ENCODE results near the gene MFN2. TPM values are rescaled to one million over a fixed set of nuclear protein-coding genes. Genes with fewer than 3 reads are reported as not detected.

The MFN2 gene
- total and polyA plus RNA-seq, 2 of the 8 experiments (the other 6 are each of a cell fraction or from before 2014, with no cell fraction given) = 34.0 to 62.5 TPM

- TF ChIP-seq CHD1 (IDR thresholded peaks at IDR 0.05; ENCODE audit: low read depth, low read length) (no peak), HDAC6 (IDR thresholded peaks at IDR 0.05; ENCODE audit: low read depth, low read length) (no peak), SIN3A (conservative IDR thresholded peaks at IDR 0.05 in 1 of 2, IDR thresholded peaks at IDR 0.05 in 1 of 2; ENCODE audit: low read depth in 1 of 2, low read length in 2 of 2) (no peak), BACH1 (IDR thresholded peaks at IDR 0.05; ENCODE audit: low read length) (no peak), CHD7 (IDR thresholded peaks at IDR 0.05; ENCODE audit: insufficient replicate concordance, low read length) (no peak), ASH2L (IDR thresholded peaks at IDR 0.05; ENCODE audit: low read length) (no peak)
These were observed 1.0 kb upstream of the MFN2 start (continued) for GRCh38 chr1:11979028-11979850.

Measured in H1 (cell line).